Jurkat, Clone E6-1 (cell line): ENCODE measurements around the gene SCNN1A. TPM values are rescaled to one million over a fixed set of nuclear protein-coding genes. Genes with fewer than 3 reads are reported as not detected.

ENCODE experiments used
- DNase-seq: peaks from one replicate; pipeline ENCODE4 v3.0.0-alpha.2; 2011; ENCODE audit warnings: low read depth, low spot score
- H3K4me3 ChIP-seq: 2 replicates; pipeline ENCODE4 v1.5.1; 2011; ENCODE audit warnings: mild to moderate bottlenecking, low read length, control low read depth, moderate library complexity
- polyA plus RNA-seq: library from polyadenylated mRNA; unstranded; fragments of >200 nt; gene quantifications from one replicate; pipeline ENCODE4 v1.2.1, GENCODE V29; 2012; ENCODE audit warnings: missing spikeins; ENCODE audit not compliant: insufficient read length, insufficient read depth

SCNN1A gene
- 1.8 TPM for polyA plus RNA-seq

- no peak within 1 kb of the TSS for H3K4me3 ChIP-seq
- DNase-seq = no peak
These were observed at the start of gene SCNN1A for GRCh38 chr12:6375269-6376078. SCNN1A (minus strand) TSS chr12:6375563; CDS start chr12:6374783, 780 bp downstream.

GRCh38 chr12:6424866-6425265, 49.5 kb upstream of the SCNN1A start:
- DNase-seq = no peak
- H3K4me3 ChIP-seq = no peak overlapping the region

- no peak for DNase-seq
- H3K4me3 ChIP-seq = no peak overlapping the region
These were observed 48.6 kb upstream of the SCNN1A start for GRCh38 chr12:6424008-6424347.

GRCh38 chr12:6423267-6424007, 48.1 kb upstream of the SCNN1A start:
- peak; percentile 91 for DNase-seq
- H3K4me3 ChIP-seq = no peak overlapping the region

GRCh38 chr12:6420364-6420763, 45.0 kb upstream of the SCNN1A start:
- no peak for DNase-seq
- no peak overlapping the region for H3K4me3 ChIP-seq

- DNase-seq = no peak
- no peak overlapping the region for H3K4me3 ChIP-seq
These were observed 43.4 kb upstream of the SCNN1A start for GRCh38 chr12:6418796-6419195.

- no peak for DNase-seq
These were observed 41.2 kb upstream of the SCNN1A start for GRCh38 chr12:6416596-6416995.

GRCh38 chr12:6407236-6407954, 32.0 kb upstream of the SCNN1A start:
- DNase-seq = no peak
- no peak overlapping the region for H3K4me3 ChIP-seq

More at GRCh38 chr12:6416596-6416995, 41.2 kb upstream of the SCNN1A start:
- H3K4me3 ChIP-seq = no peak overlapping the region

GRCh38 chr12:6405963-6406362, 30.6 kb upstream of the SCNN1A start:
- DNase-seq = no peak
- no peak overlapping the region for H3K4me3 ChIP-seq

- DNase-seq = no peak
- H3K4me3 ChIP-seq = no peak overlapping the region
These were observed 29.0 kb upstream of the SCNN1A start for GRCh38 chr12:6404390-6404789.

GRCh38 chr12:6399884-6400644, 24.7 kb upstream of the SCNN1A start:
- DNase-seq = no peak
- no peak overlapping the region for H3K4me3 ChIP-seq

- no peak for DNase-seq
- H3K4me3 ChIP-seq = no peak overlapping the region
These were observed 20.7 kb upstream of the SCNN1A start for GRCh38 chr12:6396031-6396430.

GRCh38 chr12:6394398-6394797, 19.0 kb upstream of the SCNN1A start:
- no peak overlapping the region for H3K4me3 ChIP-seq
- no peak for DNase-seq

GRCh38 chr12:6393109-6393508, 17.7 kb upstream of the SCNN1A start:
- DNase-seq = no peak
- H3K4me3 ChIP-seq = no peak overlapping the region

GRCh38 chr12:6392504-6392903, 17.1 kb upstream of the SCNN1A start:
- no peak overlapping the region for H3K4me3 ChIP-seq
- no peak for DNase-seq

GRCh38 chr12:6391013-6391412, 15.7 kb upstream of the SCNN1A start:
- no peak overlapping the region for H3K4me3 ChIP-seq
- no peak for DNase-seq

GRCh38 chr12:6390084-6390799, 14.9 kb upstream of the SCNN1A start:
- no peak overlapping the region for H3K4me3 ChIP-seq
- no peak for DNase-seq

- H3K4me3 ChIP-seq = no peak overlapping the region
- no peak for DNase-seq
These were observed 12.2 kb upstream of the SCNN1A start for GRCh38 chr12:6387541-6387940.

GRCh38 chr12:6386491-6386890, 11.1 kb upstream of the SCNN1A start:
- DNase-seq = no peak
- no peak overlapping the region for H3K4me3 ChIP-seq
